ENCODE measurements around the gene ACAD8. TPM values are rescaled to one million over a fixed set of nuclear protein-coding genes. Genes with fewer than 3 reads are reported as not detected.

ACAD8 gene
- total RNA-seq, 6 experiments from 2014 or later, result 19.1 to 28.3 (median 24.4) TPM

DNA sequence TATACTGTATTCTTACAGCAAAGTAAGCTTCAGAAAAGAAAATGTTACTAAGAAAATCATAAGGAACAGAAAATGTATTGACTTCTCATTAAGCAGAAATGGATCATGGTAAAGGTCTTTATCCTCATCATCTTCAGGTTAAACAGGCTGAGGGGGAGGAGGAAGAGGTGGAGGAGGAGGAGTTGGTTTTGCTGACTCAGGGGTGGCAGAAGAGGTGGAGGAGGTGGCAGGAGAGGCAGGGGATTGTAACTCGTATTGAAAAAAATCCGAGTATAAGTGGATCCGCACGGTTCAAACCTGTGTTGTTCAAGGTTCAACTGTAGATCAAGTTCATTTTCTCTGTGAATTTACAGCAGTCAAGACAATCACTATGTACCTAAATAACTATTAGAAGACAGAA is 35.8 kb downstream of the ACAD8 start:
- Histone ChIP-seq H3K9me3 (no peaks in the 10 kb centered on the region), H3K36me3 (no peaks in the 10 kb centered on the region), H3K27me3 (no peaks in the 10 kb centered on the region), H3K4me3 (no peak overlapping the region), H3K4me1 (no peaks in the 10 kb centered on the region), H3K27ac (no peak overlapping the region)
- TF ChIP-seq POLR2A (IDR thresholded peaks at IDR 0.05), result no peak
- TF ChIP-seq, protein P1, sequence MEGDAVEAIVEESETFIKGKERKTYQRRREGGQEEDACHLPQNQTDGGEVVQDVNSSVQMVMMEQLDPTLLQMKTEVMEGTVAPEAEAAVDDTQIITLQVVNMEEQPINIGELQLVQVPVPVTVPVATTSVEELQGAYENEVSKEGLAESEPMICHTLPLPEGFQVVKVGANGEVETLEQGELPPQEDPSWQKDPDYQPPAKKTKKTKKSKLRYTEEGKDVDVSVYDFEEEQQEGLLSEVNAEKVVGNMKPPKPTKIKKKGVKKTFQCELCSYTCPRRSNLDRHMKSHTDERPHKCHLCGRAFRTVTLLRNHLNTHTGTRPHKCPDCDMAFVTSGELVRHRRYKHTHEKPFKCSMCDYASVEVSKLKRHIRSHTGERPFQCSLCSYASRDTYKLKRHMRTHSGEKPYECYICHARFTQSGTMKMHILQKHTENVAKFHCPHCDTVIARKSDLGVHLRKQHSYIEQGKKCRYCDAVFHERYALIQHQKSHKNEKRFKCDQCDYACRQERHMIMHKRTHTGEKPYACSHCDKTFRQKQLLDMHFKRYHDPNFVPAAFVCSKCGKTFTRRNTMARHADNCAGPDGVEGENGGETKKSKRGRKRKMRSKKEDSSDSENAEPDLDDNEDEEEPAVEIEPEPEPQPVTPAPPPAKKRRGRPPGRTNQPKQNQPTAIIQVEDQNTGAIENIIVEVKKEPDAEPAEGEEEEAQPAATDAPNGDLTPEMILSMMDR (IDR thresholded peaks at IDR 0.05), result no peak
- intact Hi-C loops (cut with DNase I), result no loop called here
- 35% methylated on average over 4 of the region's 4 CpGs for WGBS (ENCODE audit: insufficient coverage, low coverage, low lambda C conversion rate, missing lambda C conversion rate)
- ATAC-seq (no peak), DNase-seq (no peak)

DNA sequence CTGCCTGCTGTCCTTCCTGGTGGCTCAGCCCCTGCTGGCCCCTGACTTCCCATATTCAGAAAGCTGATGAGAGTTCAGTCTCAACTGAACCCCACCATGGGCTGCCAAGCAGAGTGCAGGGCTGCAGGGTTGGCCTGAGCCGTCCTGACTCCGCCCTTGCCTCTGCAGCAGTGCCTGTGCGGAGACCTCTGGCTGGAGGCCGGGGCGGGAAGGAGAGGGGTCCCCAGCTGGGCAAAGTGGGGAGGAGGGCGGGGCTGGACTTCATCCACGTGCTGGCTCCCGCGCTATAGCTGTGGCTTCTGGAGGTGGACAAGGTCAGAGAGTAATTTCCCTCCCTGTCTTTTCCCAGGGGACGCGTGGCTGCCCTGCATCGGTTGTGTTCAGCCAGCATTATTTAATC is 36.4 kb downstream of the ACAD8 start:
- Histone ChIP-seq H3K27ac (no peak overlapping the region), H3K27me3 (no peaks in the 10 kb centered on the region), H3K36me3 (no peaks in the 10 kb centered on the region), H3K4me1 (no peaks in the 10 kb centered on the region), H3K9me3 (no peaks in the 10 kb centered on the region), H3K4me3 (no peak overlapping the region)
- intact Hi-C loops (cut with DNase I), result no loop called here
- DNase-seq (no peak), ATAC-seq (no peak)
- 33% methylated on average over 1 of the region's 12 CpGs for WGBS (ENCODE audit: insufficient coverage, low coverage, low lambda C conversion rate, missing lambda C conversion rate)
- TF ChIP-seq, protein P1 (IDR thresholded peaks at IDR 0.05), result no peak
- no peak for TF ChIP-seq POLR2A (IDR thresholded peaks at IDR 0.05)

DNA sequence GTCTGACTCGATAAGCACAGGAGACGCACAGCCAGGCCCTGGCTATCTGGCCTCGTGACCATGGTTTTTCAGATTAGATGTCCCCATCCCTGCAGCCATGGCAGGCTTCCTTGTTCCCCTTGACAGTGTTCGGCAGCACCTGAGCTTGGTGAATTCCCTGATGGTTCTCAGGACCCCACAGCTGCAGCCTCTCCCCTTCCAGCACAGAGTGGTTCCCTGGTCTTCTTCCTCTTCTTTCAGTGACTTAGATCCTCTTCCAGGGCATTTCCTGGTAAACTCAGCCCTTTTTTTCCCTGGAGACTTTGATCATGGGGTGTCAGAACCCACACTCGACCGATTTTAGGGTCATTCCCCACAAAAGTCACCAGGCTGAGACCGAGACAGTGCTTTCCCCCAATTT is 37.3 kb downstream of the ACAD8 start:
- H3K4me1 ChIP-seq, result no peaks in the 10 kb centered on the region

DNA sequence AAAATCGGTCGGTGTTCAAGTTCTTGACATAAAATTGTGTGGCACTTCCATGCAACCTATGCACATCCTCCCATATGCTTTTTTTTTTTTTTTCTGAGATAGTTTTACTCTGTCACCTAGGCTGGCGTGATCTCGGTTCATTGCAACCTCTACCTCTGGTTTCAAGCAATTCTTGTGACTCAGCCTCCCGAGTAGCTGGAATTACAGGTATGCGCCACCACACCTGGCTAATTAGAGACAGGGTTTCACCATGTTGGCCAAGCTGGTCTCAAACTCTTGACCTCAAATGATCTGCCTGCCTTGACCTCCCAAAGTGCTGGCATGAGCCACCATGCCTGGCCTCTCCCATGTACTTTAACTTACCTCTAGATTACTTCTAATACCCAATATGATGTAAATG is 37.8 kb downstream of the ACAD8 start:
- Histone ChIP-seq H3K9me3 (no peaks in the 10 kb centered on the region), H3K27me3 (no peaks in the 10 kb centered on the region), H3K4me3 (no peak overlapping the region), H3K4me1 (no peaks in the 10 kb centered on the region), H3K36me3 (no peaks in the 10 kb centered on the region), H3K27ac (no peak overlapping the region)
- WGBS (ENCODE audit: insufficient coverage, low coverage, low lambda C conversion rate, missing lambda C conversion rate), result 73% methylated on average over 6 of the region's 6 CpGs
- intact Hi-C loops (cut with DNase I), result no loop called here
- DNase-seq (no peak), ATAC-seq (no peak)
- TF ChIP-seq, protein P1 (IDR thresholded peaks at IDR 0.05), result no peak
- no peak for TF ChIP-seq POLR2A (IDR thresholded peaks at IDR 0.05)

More for the DNA sequence above, 37.3 kb downstream of the ACAD8 start:
- H3K27ac ChIP-seq, result no peak overlapping the region
- intact Hi-C loops (cut with DNase I), result no loop called here
- H3K9me3 ChIP-seq, result no peaks in the 10 kb centered on the region
- 55% methylated on average over 3 of the region's 7 CpGs for WGBS (ENCODE audit: insufficient coverage, low coverage, low lambda C conversion rate, missing lambda C conversion rate)
- ATAC-seq (no peak), DNase-seq (no peak)
- H3K27me3 ChIP-seq, result no peaks in the 10 kb centered on the region
- H3K4me3 ChIP-seq, result no peak overlapping the region
- TF ChIP-seq, protein P1 (IDR thresholded peaks at IDR 0.05), result no peak
- no peak for TF ChIP-seq POLR2A (IDR thresholded peaks at IDR 0.05)
- H3K36me3 ChIP-seq, result no peaks in the 10 kb centered on the region

DNA sequence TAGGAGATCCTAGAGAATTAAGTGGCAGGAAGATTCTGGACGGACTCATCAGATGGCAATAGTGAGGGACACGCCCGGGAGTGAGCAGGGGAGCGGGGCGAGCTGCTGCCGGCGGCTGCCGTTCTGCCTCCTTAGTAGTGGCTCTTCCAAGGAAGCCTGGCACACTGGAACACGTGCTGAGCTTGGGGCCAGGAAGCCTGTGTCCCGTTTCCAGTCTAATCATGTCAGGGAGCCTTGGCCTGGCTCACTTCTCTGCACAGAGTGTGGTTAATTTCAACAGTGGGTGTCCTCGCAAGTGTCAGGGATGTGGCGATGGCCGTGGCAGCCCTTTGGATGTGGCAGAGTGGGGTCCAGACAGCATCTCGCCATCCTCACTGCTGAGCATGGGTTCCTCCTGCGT is 39.3 kb downstream of the ACAD8 start:
- H3K27ac ChIP-seq, result no peak overlapping the region
- 88% methylated on average over 5 of the region's 15 CpGs for WGBS (ENCODE audit: insufficient coverage, low coverage, low lambda C conversion rate, missing lambda C conversion rate)
- DNase-seq (no peak), ATAC-seq (no peak)
- no peaks in the 10 kb centered on the region for H3K4me1 ChIP-seq
- H3K4me3 ChIP-seq, result no peak overlapping the region
- no peaks in the 10 kb centered on the region for H3K36me3 ChIP-seq
- no peaks in the 10 kb centered on the region for H3K9me3 ChIP-seq
- H3K27me3 ChIP-seq, result no peaks in the 10 kb centered on the region
- TF ChIP-seq, protein P1 (IDR thresholded peaks at IDR 0.05), result no peak
- TF ChIP-seq POLR2A (IDR thresholded peaks at IDR 0.05), result no peak
- intact Hi-C loops (cut with DNase I), result no loop called here

Data from right lobe of liver (tissue), 6 donors.